GM10266 (cell line): Measurements from ENCODE around the gene C3orf49.

ENCODE experiments used
- DNase-seq: peaks from one replicate; pipeline ENCODE4 v3.0.0; 2012; ENCODE audit errors: extremely low spot score
- TF ChIP-seq, protein P1 (sequence below): IDR thresholded peaks from 2 replicates; pipeline ENCODE4 v1.5.1; 2012; ENCODE audit warnings: mild to moderate bottlenecking, low read depth; ENCODE audit not compliant: control insufficient read depth, insufficient read depth; ENCODE audit errors: missing control alignments

C3orf49 gene

DNA sequence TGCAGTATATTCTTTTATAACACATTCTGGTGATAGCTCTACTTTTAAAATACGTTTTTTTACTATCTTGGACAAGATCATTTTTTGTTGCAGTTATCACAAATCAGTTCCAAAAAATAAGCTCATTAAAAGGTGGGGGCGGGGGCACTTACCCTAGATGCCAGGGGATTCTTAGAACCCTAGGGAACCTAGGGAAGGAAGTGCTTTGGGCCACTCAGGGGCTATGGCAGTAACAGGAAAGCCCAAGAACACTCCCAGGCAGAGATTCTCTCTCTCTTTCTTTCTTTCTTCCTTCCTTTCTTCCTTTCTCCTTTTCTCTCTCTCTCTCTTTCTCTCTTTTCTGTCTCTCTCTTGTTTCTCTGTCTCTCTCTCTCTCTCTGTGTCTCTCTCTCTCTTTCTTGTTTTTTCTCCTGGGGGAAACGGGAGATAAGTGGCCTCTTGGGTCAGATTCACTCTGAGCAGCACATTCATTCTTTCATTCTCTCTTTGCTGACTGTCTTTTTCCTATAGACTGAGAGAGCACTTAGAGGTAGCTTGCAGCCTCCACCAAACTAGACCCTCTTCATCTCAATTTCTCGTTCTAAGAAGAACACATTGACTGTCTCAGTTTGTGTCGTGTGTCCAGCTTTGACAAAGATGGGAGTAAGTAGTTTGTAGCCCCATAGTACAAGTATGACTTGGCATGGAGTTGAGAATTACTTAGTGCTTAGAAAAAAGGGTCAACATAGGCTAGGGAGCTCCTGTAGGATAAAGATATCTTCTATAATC is 76.5 kb downstream of the C3orf49 start:
- TF ChIP-seq, protein P1, sequence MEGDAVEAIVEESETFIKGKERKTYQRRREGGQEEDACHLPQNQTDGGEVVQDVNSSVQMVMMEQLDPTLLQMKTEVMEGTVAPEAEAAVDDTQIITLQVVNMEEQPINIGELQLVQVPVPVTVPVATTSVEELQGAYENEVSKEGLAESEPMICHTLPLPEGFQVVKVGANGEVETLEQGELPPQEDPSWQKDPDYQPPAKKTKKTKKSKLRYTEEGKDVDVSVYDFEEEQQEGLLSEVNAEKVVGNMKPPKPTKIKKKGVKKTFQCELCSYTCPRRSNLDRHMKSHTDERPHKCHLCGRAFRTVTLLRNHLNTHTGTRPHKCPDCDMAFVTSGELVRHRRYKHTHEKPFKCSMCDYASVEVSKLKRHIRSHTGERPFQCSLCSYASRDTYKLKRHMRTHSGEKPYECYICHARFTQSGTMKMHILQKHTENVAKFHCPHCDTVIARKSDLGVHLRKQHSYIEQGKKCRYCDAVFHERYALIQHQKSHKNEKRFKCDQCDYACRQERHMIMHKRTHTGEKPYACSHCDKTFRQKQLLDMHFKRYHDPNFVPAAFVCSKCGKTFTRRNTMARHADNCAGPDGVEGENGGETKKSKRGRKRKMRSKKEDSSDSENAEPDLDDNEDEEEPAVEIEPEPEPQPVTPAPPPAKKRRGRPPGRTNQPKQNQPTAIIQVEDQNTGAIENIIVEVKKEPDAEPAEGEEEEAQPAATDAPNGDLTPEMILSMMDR: no peak
- no peak for DNase-seq

DNA sequence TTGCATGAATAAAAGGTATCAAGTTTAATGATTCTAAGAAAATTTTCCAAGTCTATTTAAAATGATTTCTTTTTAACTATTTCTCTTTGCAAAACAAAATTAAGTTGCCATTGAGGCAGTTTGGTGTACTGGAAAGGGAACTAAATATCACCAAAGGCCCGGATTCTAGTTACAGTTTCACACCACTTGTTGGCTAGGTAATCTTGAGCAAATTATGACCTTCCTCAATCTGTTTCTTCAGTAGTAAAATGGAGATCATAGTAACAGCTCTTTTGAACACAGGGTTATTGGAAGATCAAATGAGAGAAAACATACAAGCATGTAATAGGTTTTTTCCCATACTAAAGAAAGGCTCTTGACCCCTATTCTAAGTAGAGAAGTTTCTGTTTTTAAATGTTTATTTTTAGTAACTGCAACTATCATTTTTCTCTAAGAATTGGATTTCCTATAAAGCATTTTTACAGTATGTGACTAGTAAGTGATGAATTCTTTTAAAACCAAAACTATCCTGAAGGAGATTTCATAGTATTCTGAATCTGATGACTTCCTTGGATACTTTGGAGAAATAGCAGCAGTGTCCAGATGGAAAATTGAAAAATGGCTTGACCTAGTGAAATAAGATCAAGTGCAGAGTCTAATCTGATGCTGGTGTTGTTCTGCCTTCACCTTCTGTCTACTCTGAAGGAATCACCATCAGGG is 77.4 kb downstream of the C3orf49 start:
- no peak for DNase-seq
- TF ChIP-seq, protein P1: no peak
